ENCODE measurements around the gene LRMDA.

LRMDA gene

DNA sequence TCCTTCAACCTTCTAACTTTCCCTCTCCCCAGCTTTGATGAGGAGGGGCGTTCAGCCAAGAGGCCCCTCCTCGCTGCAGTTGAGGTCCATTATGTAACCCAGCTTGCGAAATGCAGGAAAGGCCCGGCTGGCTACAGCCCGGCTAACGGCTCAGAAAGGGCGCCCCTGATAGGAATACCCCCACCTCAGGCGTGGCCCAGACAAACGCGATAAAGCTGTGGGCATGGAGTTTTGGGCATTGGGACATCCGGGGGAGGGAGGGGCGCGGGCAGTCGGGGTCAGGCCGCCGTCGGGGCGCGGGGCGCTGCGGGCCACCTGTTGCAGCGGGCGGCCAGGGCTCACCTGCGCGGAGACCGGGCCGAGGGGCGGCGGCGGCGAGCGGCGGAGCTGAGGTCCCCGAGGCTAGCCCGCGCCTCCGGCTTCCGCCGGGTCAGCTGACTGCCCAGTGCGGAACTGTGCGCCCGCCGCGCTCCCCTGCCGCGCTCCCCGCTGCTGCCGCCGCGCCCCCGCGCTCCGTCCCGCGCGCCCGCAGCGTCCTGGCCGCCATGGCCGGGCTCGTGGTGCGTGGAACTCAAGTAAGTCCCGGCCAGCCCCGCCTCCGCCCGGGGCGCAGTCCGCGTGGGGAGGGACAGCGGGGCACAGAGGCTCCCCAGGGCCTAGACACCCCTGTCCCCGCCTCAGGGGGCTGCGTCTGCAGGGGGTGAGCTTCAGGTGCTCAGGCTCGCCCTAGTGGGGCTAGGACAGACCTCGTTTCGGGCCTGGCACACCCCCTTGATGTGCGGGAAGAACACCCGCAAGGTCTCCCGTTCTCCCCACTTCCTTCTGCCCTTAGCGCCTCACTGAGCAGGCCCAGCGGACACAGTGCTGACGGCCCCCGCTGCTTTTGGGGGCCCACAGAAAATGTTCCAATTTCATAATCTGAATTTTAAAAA lies at the start of gene LRMDA:
Gene LRMDA (plus strand): TSS at position 445 of the 932 bp plus-strand sequence.
- no peak for DNase-seq (ENCODE audit: low read depth in 2 of 2)

DNA sequence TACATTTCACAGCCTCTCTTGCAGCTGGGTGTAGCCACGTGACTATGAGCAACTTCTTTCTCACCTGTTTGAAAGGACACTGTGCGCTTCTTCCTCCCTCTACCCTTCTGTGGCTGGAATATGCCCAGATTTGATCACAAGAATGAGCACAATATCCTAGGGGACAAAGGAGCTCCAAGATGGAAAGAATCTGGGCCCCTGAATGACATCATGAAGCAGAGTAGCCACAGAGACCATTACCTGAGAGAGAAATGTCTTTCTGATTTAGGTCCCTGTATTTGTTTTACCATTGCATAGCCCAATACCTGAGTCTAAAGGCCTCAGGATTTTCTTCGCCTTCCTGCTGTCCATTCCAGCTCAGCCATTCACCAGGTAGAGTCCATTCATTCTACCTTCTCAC lies 45.3 kb upstream of the LRMDA start:
- DNase-seq (ENCODE audit: low read depth in 2 of 2) = no peak

DNA sequence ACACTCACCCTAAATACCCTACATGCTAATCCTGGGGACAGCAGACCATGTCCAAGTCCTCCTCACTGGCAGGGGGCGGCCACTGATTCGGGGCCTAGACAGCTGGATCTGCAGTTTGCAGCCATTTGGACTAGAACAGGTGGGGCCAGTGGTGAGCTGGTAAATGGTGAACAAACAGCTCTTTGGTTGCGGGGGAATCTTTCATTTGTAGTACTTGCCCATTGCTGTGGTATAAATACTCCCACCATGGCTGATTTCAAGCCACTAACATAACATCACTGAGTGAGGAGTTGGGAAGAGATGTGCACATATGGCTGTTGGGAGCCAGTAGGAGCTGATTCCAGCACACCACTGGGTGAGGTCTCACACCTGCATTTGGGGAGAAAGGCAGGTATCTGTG lies 43.3 kb upstream of the LRMDA start:
- DNase-seq (ENCODE audit: low read depth in 2 of 2) = no peak

- DNase-seq (ENCODE audit: low read depth in 2 of 2) = no peak
These were observed 41.2 kb upstream of the LRMDA start for GRCh38 chr10:75390178-75390577.

- no peak for DNase-seq (ENCODE audit: low read depth in 2 of 2)
These were observed 39.2 kb upstream of the LRMDA start for GRCh38 chr10:75392271-75392670.

- DNase-seq (ENCODE audit: low read depth in 2 of 2) = no peak
These were observed 38.7 kb upstream of the LRMDA start for GRCh38 chr10:75392744-75393143.

- no peak for DNase-seq (ENCODE audit: low read depth in 2 of 2)
These were observed 37.2 kb upstream of the LRMDA start for GRCh38 chr10:75394221-75394620.

DNA sequence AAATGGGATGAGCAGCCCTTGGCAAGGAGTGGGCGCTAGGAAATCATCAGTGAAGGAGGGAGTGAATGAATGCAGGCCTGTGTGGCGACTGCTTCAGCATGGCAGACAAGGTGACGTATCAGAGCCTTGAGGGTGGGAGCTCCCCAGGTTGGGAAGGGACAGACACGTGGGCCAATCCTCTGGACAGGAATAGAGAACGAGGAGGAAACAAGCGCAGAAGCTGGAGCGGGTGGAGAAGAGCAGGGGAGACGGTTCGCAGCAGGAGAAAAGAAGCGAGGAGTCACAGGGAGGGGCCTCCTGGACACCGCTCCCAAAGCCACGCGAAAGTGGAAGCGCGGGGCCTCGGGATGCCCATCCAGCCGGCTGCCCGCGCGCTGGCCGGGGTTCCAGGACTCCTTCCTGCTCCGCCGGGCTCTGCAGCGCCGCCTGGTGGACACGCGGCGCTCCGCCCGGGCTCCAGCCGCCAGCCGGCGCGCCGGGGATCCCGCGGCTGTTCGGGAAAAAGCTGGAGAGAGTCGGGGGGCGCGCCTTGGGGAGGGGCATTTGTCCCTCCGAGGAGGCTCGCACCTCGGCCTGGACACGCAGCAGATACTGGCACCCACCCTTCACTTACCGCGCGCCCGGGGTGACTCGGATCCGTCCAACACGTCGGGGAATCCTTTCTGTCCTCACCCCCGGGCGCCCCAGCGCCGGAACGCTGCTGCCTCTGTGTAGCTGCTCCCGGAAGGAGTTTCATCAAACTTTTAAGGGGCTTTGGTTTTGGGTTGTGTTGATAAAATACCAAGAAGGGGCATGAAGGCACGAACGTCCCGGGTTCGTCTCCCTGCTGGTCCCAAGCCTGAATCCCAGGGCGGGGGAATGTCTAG lies 36.1 kb upstream of the LRMDA start:
- no peak for DNase-seq (ENCODE audit: low read depth in 2 of 2)

- DNase-seq (ENCODE audit: low read depth in 2 of 2) = no peak
These were observed 35.3 kb upstream of the LRMDA start for GRCh38 chr10:75395932-75396630.

DNA sequence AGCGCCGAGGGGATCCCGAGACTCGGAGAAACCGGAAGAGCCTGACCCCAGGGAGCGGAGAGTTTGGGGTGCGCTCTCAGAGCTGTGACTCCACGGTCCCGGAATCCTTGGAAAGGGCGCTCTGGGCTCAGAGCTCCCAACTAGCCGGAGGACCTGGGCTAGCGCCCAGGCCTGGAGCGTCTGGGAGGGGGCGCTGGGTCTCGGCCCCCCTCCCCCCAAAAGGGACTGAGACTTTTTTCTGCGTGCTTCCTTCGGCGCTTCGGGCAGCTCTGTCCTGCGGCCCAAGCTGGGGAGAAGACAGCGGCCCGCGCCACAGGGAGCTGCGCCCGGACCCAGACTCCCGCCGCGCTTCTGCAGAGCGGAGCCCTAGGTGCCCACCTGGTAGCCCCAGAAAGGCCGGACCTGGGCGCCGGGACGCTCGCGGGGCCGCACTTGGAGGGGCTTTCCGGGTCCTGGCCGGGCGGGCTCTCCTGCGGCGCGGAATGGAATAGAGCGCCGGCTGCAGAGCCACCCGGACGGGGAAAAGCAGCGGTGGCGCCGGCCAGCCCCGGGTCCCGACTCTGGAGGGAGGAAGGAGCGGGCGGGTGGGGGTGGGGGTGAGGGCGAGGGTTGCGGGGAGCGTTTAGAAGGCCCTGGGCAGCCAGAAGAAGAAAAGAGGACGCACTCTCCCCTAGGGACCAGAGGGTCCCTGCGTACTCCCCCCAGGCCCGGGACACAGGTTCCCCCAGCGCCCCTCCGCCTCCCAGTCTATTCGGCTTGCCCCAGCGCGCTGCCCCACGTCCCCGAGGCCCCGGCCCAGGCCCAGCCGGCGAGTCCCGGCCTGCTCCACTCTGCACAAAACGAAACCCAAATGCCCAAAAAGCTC lies 34.6 kb upstream of the LRMDA start:
- no peak for DNase-seq (ENCODE audit: low read depth in 2 of 2)

DNA sequence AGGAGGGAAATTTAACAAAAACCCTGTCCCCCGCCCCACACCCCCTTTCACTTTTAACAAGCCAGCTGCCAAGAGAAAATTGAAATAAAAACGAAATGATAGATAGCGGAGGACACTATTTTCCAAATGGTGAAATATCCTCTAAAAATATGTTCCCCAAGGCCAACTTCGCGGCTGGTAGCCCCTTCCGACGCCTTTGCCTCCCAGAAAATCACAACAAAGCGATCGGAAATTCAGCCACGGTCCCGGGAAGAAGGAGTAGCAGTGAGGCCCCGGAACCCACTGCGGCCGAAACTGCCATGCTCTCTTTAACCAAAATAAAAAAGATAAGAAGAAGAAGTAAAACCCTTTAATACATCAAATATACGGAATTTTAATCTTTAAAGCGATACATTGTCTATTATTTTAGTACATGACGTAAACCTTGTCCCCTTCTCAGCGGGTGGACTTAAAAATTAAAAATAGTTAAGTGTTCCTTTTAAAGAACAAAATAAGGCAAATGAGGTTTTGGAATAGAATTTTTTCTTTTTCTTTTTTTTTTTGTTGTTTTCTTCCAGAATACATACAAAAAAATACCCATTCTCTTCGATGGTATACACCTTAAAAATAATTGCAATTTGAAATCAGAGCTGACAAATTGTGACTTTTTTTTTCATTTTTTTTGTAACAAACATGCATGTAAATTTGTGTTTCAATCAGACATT lies 33.8 kb upstream of the LRMDA start:
- no peak for DNase-seq (ENCODE audit: low read depth in 2 of 2)

- DNase-seq (ENCODE audit: low read depth in 2 of 2) = no peak
These were observed 33.2 kb upstream of the LRMDA start for GRCh38 chr10:75398200-75398691.

DNA sequence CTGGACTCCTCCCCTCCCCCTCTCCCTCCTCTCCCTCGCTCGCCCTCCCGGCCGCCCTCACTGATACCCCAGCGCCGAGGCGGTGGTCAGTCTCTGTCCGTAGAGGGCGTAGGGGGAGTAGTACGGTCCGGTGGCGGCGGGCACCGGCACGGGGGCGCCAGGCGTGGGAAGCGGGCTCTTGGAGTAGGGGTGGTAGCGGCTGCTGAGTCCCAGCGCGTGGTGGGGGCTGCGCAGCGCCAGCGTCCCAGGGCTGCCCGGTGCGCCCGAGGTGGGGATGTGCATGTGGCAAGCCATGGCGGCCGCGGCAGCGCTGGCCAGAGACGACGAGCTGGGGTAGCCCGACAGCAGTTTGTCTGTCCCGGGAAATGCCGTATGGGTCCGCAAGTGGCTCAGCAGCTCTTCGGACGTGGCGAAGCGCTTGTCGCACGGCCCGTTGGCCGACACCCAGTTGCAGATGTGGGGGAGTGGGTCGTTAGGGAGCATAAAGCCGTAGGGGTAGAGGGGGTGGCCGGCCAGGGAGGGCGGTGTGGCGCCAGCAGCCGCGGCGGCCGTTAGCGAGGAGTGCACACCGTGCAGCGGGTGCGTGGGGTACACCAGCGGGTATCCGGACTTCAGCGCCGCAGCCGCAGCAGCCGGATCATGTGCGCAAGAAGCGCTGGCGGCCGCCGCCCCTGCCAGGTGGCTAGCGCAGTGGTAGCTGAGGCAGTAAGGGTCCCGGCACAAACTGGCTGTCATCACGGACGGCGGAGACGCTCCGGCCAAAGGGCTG lies 32.5 kb upstream of the LRMDA start:
- no peak for DNase-seq (ENCODE audit: low read depth in 2 of 2)

GRCh38 chr10:75399461-75400162 lies 31.8 kb upstream of the LRMDA start:
- peak in 1 of 2 experiments; percentile 46 for DNase-seq (ENCODE audit: low read depth in 2 of 2)

DNA sequence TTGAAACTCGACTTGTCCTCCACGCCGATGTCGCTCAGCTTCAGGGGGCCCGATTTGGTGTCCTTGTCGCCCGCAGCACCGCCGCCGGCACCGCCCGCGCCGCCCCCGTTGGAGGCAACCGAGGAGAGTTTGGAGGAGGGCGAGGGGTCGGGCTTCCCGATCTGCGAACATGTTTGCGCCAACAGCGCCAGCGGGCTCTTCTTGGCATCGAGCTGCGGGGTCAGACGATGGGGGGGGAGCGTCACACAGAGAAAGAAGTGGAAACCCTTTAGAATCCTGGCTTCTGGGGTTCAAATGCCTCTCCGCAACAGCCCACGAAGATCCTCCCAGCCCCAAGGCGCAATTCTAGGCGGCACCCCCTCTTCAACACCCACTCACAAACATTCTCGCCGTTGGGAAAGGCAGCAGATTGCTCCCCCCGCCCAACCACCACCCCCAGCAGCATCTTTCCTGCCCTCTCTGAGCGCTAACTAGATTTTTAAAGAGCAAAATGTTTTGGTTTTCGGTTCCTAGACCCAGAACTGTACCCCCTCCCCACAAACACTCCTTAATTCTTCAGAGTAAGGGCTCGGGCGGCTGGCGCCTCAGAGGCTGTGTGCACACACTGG lies 31.2 kb upstream of the LRMDA start:
- no peak for DNase-seq (ENCODE audit: low read depth in 2 of 2)

DNA sequence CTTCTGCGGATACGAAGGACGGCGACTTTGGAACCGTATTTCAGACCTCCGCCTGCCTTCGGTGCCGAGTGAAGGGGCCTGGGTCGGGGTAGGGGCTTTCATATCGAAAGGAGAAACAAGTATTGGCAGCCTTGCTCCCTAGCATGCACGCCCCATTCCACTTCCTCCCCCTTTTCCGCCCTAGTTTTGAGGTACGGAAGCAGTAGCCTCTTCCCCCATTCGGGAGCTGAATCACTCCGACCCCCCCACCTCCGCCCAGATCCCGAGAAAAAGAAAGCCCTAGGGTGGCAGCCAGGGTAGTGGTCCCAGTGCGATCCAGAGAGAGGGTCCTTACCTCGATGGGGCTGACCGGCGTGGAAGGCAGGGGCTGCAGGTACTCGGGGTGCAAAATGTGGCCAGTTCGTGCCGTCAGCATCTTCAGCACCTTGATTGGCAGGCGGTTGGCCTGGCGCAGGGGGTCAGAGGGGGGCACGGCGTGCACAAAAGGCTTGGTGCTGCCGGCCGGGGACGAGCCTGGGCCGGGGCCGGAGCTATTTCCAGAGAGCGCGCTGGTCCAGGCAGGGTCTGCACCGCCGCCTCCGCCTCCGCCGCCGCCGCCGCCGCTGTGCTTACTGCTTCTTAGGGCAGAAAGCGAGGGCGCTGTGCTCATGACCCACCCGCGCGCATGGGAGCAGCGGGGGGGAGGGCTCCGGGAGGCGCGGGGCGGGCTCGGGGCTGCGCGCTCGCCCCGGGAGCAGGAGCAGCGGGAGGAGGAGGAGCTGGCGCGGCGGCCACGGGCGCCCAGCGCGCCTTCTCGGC lies 30.5 kb upstream of the LRMDA start:
- DNase-seq (ENCODE audit: low read depth in 2 of 2) = no peak

Measured in stimulated activated CD4-positive, alpha-beta T cell treated with anti-CD3 and anti-CD28 coated beads, Interleukin-12 subunit alpha, Interleukin-12 subunit beta, amount 100 ng/mL, for 24 hours (primary cell).